Keratinocyte (primary cell): ENCODE results near the gene KRTAP2-3.
"Not testable (repeated sequence)": the region's sequence is repeated elsewhere in the genome, so short reads cannot be mapped to it uniquely, and the experiment has no call there.

Experiments
- EZH2 ChIP-seq: IDR thresholded peaks from one replicate; pipeline ENCODE4 v1.6.1; 2012; ENCODE audit warnings: inconsistent platforms, mild to moderate bottlenecking, low read length, moderate library complexity
- TF ChIP-seq, protein P1 (sequence below), 3 experiments: IDR thresholded peaks in 1 of 3; conservative IDR thresholded peaks in 1 of 3; optimal IDR thresholded peaks in 1 of 3; 2 replicates in 2 of 3; 3 replicates in 1 of 3; pipeline versions ENCODE3 to v1.5.1; 2011; ENCODE audit warnings: low read length in 3 of 3, mild to moderate bottlenecking in 3 of 3, moderate library complexity in 2 of 3, control low read depth in 1 of 3, inconsistent platforms in 1 of 3; ENCODE audit not compliant: insufficient read depth in 2 of 3; ENCODE audit errors: extremely low read depth in 1 of 3

DNA sequence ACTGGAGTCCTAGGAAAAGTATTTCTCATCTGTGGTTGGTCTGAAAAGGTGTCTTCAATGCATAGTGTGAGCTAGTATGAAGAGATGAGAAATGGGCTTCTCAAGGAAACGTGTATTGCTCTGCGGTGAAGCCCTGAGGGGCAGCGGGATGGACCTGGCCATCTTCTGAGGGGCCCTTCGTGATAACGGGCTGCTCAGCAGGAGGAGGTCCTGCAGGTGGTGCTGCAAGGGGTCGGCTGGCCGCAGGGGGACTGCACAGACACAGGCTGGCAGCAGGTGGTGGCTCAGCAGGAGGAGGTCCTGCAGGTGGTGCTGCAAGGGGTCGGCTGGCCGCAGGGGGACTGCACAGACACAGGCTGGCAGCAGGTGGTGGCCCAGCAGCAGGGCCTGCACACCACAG, 5.4 kb downstream of the KRTAP2-3 start:
- TF ChIP-seq, protein P1, sequence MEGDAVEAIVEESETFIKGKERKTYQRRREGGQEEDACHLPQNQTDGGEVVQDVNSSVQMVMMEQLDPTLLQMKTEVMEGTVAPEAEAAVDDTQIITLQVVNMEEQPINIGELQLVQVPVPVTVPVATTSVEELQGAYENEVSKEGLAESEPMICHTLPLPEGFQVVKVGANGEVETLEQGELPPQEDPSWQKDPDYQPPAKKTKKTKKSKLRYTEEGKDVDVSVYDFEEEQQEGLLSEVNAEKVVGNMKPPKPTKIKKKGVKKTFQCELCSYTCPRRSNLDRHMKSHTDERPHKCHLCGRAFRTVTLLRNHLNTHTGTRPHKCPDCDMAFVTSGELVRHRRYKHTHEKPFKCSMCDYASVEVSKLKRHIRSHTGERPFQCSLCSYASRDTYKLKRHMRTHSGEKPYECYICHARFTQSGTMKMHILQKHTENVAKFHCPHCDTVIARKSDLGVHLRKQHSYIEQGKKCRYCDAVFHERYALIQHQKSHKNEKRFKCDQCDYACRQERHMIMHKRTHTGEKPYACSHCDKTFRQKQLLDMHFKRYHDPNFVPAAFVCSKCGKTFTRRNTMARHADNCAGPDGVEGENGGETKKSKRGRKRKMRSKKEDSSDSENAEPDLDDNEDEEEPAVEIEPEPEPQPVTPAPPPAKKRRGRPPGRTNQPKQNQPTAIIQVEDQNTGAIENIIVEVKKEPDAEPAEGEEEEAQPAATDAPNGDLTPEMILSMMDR (optimal IDR thresholded peaks at IDR 0.05 in 1 of 3, IDR thresholded peaks at IDR 0.05 in 1 of 3, conservative IDR thresholded peaks at IDR 0.05 in 1 of 3; ENCODE audit: extremely low read depth in 1 of 3, insufficient read depth in 2 of 3, low read length in 3 of 3), result not testable (repeated sequence)
- TF ChIP-seq EZH2, result not testable (repeated sequence)
